ENCODE measurements around the gene SIGLEC5.

DNA sequence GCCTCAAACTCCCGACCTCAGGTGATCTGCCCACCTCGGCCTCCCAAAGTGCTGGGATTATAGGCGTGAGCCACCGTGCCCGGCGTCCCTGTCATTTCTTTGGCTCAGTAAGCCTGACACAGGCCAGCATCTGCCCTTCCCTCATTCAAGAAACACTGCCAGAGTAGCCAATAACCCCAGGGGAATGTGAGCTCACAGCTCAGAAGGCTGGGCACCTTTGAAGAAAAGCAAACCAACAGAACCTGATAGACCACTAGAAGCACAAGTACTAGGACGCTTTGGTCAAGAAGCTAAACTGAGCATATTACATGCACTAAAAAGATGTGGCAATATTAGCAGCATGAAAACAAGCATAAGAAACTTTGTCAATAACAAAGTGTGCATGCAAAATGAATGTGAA is 14.2 kb downstream of the SIGLEC5 start:
- TF ChIP-seq, protein P1, sequence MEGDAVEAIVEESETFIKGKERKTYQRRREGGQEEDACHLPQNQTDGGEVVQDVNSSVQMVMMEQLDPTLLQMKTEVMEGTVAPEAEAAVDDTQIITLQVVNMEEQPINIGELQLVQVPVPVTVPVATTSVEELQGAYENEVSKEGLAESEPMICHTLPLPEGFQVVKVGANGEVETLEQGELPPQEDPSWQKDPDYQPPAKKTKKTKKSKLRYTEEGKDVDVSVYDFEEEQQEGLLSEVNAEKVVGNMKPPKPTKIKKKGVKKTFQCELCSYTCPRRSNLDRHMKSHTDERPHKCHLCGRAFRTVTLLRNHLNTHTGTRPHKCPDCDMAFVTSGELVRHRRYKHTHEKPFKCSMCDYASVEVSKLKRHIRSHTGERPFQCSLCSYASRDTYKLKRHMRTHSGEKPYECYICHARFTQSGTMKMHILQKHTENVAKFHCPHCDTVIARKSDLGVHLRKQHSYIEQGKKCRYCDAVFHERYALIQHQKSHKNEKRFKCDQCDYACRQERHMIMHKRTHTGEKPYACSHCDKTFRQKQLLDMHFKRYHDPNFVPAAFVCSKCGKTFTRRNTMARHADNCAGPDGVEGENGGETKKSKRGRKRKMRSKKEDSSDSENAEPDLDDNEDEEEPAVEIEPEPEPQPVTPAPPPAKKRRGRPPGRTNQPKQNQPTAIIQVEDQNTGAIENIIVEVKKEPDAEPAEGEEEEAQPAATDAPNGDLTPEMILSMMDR (IDR thresholded peaks at IDR 0.05) = no peak
- TF ChIP-seq POLR2A (IDR thresholded peaks at IDR 0.05) = no peak

All from body of pancreas (tissue), 4 donors.